Occipital lobe (tissue), 2 donors: ENCODE measurements around the gene TMEM40. TPM values are rescaled to one million over a fixed set of nuclear protein-coding genes. Genes with fewer than 3 reads are reported as not detected.
A peak's percentile ranks its signal among the peaks of the same experiment; 100 is the strongest.
"Not testable (repeated sequence)": the region's sequence is repeated elsewhere in the genome, so short reads cannot be mapped to it uniquely, and the experiment has no call there.

ENCODE experiments used
- DNase-seq: peaks from one replicate; lab custom pipeline; 2025; lab: John Stamatoyannopoulos, UW
- total RNA-seq: library from RNA; depleted of rRNA; stranded (reverse); fragments of >200 nt; gene quantifications from one replicate; pipeline ENCODE4 v1.2.3, GENCODE V29; 2014

Gene TMEM40
- total RNA-seq, 1 donor from 2014 or later = not detected

DNA sequence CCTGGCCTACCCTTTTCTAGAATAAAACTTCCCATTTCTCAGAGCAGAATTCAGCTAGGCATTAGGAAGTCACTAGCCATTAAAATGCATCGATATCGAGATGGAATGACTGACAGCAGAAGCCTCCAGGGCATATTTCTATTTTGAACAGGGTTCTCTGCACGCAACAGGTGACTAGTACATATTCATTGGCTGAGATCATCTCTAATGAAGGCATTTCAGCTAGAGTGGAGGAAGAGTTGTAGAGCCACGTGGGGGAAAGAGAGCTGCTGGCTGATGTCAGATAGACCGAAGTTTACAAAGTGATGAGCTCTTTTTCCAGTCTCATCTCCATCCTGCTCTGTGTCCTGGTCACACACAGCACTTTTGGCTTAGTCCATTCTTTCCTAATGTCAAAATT, 7.5 kb downstream of the TMEM40 start:
- DNase-seq = no peak

DNA sequence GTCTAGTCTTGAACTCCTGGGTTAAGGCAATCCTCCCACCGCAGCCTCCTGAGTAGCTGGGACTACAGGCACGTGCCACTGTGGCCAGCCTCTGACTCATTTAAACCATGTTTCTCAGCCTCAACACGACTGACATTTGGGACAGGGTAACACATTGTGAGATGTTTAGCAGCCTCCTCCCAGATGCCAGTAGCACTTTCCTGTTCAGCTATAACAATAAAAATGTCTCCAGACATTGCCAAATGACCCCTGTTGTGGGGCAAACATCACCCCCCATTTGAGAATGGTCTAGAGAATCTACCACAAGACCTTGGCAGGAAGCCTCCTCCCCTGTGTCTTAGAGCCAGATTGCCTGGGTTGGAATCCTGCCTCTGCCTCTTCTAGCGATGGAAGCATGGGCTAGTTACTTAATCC, 8.4 kb downstream of the TMEM40 start:
- no peak for DNase-seq

DNA sequence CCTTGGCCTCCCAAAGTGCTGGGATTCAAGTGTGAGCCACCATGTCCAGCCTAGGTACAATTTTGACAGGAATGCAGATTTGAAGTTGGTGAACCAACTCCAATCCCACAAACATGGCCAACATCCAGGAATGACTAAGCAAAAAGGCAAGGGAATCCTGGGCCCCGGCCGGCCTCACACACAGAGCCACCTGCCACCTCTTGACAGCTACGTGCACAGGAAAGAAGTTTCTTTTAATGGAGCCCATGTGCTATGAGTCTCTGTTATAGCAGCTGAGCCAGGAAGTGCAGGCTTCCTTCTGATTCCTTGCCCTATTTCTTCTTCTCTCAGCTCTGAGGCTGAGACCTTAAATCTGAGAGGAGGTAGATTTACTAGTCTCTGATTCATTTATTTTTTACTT, 8.8 kb downstream of the TMEM40 start:
- peak; percentile 6 for DNase-seq

DNA sequence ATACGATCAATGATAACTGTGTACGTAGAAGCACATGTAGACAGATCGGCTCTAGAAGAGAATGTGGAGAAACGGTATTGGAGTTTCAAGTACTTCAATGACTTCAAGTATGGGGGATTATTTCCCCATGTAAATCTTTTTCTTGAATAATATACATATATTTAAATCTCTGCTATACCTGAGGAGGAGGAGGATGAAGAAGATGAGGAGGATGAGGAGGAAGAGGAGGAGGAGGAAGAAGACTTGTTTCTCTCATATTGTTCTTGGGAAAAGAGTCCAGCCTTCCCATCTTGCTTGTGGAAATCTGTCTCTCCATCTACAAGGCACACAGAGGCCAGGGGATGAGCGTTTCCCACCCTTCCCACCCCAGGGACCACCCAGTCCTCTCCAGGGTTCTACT, 10.6 kb downstream of the TMEM40 start:
- DNase-seq = no peak

DNA sequence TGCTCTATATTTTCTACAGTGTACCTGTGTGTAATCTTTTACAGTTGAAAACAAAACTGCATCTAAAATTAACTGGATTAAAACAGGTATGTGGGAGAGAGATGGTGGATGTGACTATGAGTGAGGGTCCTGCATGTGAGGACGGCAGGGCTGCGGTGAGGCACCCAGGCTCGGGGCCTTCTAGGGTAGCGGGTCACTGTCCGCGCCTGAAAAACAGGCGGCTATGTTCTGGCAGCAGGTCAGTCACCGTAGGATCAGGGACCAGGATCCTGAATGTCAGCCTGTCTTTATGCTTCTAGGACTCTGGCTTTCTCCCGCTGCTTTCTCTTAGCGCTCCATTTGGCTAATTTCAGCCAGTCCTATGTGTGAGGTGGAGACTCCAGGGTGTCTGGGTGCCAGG, 12.6 kb downstream of the TMEM40 start:
- DNase-seq = no peak

DNA sequence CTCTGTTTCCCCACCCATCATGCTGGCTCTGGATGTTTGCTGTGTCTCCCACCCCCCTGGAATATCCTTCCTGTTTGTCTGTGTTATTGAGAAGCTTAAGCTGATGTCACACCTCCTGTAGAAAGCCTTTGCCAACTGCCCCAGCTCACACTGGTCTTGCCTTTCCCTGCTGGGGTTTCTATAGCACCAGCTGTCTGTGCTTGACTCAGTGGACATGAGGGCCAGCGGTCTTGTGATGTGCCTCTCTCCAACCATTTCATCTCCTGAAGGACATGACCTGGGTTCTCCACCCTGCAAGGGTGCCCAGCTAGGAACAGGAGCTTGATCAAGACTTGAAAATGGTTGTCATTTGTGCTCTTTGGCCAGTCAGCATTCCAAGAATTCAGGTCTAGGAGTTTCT, 14.7 kb downstream of the TMEM40 start:
- no peak for DNase-seq

DNA sequence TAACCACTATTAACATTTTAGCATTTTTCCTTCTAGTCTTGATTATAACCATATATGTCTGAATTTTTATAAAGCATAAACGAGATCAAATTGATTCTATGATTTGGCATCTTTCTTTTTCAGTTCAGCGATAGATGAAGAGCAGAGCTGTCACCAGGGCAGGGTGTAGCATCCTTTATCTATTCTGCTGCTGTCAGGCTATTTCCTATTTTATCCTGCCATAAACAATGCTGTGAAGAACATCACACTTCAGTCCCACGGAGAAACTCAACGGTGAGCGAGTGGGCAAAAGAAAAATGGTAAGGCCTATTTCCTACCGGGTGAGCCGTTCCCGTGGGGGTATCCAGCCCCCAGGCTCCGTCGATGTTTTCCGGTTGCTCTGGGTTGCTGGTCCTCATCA, 15.5 kb downstream of the TMEM40 start:
- DNase-seq = no peak

DNA sequence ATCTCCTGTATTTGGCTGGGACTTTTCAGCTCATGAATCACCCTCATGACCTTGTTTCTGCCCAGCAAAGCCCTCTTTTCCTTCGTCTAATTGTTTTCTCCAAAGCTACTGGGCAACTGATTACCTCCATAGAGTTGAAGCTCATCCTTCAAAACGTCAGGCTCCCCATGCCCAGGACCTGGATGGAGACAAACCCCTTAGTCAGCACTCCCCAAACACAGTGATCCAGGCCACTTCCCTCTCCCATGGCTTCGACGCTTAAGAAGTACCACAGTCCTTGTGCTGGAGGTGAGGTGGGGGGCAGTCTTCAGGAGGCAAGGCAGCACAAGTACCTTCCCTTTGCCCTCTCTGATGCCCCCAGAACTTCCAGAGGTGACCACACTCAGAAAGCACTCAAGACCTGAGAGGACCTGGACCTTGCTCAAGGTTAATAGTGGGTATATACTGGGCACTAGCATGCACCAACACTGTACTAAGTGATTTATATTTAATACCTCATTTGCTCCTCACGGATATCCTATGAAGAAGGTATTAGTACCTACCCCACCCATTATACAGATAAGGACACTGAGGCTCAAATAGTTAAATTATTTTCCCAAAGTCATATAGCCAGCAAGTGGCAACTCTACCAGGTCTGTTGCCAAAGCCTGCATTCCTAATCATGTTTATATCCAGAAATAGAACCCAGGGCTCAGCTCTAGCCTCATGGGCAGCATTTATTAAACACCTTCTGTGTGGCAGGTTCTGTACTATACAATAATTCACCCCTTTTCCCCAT, 16.5 kb downstream of the TMEM40 start:
- no peak for DNase-seq

DNA sequence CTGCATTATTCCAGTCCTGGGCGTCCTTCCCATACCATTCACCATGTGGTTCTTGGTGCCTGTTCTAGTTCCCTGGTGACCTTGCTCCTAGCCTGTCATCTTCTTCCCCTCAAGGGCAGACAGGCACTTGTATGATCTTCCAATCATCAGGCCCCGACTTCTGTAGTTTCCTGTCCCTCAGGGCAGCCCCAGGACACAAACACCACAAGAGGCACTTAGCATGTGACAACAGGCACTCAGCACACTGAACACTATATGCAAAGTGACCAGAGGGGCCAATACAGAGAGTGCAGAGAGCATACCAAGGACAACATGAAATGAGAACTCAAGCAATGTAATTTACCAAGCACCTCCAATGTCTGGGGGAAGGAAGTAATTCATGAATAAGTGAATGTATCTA, 17.9 kb downstream of the TMEM40 start:
- no peak for DNase-seq

DNA sequence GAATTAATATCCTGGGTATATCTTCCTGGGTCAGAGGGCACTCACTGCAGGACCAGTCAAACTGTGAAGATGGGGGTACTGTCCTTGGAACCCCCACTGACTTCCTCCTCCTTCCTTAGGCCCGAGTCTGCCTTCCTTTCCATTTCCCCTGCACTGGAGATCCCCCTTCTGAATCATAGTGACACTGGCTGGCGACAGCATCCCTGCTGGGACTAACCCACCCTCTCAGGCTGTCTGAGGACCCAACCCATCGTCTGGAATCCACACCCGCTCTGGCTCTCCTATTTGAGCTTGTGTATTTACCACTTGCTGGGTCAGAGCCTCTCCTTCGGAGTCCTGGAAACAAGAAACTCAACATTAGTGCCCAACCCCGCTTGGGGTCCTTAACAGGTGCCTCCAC, 21.2 kb downstream of the TMEM40 start:
- no peak for DNase-seq

DNA sequence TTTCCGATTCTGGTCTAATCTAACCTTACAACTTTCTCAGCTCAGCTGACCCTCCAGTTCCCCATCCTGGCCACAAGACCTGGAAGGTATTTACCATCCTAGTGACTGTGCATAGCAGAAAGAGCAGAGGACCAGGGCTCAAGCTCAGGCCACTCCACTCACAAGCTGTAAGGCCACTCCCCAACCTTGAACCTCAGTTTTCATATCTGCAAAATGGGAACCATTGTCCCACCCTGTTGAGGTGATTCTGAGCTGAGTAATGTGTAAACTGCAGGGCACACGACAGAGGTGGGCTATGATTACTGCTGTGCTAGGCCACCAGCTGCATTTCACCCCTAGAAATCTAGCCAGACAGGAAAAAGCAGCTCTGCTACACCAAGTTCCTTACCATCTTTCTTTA, 21.7 kb downstream of the TMEM40 start:
- no peak for DNase-seq

DNA sequence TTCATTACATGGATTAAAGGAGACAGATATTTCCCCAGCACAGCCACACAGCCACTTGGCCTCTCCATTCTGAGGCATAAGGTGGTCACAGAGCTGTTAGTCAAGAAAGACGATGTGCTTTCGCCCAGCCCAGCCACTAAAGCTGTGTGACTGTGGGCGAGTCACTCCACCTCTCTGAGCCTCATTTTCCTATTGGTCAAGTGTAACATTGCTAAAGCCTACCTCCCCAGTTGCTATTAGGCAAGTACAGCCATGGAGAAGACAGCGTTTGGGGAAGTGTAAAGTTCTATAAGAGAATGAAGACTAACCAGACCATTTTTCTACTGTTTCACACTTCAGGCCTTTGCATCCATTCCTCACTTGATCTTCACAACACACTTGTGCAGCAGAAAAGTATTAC, 24.1 kb downstream of the TMEM40 start:
- no peak for DNase-seq

DNA sequence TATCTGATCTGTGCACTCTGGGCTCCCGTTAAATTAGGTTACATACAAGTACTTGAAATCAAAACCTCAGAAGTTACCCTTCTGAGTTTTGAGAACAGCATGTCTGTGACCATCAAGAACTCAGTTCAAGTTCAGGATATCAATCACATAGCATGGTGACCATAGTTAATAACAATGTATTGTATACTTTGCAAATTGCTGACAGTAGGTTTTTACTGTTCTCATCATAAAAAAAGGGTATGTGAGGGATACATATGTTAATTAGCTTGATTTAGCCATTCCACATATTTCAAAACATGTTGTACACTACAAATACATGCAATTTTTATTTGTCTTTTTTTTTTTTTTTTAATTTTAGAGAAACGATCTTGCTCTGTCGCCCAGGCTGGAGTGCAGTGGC, 25.5 kb downstream of the TMEM40 start:
- DNase-seq = no peak

DNA sequence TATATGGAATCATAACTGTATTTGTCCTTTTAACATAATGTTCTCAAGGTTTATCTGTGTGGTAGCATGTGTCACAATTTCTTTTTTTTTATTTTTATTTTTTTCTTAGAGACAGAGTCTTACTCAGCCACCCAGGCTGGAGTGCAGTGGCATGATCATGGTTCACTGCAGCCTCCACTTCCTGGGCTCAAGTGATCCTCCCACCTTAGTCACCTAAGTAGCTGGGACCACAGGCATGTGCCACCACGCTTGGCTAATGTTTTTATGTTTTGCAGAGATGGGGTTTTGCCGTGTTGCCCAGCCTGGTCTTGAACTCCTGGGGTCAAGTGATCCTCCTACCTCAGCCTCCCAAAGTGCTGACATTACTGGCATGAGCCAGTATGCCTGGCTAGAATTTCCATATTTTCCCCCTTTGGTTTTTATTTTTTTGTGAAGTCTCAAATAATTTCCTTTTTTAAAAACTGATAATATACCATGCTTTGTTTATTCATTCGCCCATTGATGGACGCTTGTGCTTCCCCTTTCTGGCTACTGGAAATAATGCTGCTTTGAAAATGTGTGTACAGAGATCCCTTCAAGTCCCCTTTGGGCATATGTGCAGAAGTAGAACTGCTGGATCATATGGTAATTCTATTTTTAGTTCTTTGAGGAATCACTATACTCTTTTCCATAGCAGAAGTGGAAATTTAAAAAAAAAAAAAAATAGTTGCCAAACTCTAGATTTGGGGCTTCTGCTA, 28.4 kb downstream of the TMEM40 start:
- no peak for DNase-seq

DNA sequence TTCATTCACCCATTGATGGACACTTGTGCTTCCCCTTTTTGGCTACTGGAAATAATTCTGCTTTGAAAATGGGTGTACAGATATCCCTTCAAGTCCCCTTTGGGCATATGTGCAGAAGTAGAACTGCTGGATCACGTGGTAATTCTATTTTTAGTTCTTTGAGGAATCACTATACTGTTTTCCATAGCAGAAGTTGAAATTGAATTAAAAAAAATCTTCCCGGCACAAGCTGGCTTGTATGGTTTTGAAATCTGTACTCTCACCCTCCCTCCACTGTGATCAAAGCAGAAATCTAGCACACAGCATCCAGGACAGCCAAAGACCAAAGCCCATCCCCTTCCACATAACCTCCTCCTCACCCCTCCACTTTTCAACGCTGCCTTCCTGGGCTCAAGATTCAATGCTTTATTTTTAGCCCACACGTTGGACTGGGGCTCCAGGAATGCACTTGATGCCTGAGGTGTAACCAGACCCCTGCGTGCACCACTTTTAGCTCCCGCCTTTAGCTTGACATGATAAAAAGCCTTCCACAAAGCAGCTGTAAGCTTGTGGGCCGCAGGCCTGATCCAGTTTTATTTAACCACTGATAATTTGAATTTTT, 29.9 kb downstream of the TMEM40 start:
- no peak for DNase-seq

DNA sequence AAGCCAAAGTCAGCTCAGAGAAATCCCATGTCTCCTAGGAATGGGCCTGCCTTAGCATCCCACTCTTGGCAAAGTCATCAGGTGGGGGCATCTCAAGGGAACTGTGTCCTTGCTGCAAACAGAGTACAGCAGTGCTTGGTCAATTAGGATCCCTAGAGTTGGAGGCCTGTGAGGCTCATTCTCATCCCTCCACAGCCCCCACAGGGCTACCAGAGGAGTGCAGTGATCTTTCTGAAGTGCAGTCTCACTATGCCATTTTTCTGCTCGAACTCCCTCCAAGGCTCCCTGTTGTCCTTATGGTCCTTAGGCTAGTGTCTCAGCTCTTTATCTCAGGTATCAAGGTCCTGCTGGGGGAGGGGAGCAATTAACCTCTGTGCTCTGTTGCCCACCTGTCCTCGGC, 31.1 kb downstream of the TMEM40 start:
- no peak for DNase-seq

DNA sequence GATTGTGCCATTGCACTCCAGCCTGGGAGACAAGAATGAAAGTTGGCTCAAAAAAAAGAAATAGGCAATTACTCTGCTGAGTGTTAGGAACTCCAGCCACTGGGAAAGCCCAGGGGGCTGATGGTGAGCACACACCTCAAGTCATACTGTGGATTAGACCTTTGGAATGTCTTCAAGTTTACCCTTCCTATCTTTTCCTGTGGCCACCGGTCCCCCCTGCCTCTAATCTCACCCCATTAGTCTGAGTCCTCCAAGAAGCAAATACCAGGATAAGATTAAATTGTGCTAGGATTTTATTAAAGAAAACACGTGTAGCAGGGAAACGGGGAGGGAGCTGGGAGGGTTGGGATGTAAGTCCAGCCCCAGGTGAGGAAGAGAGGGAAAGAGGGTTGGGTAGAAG, 31.6 kb downstream of the TMEM40 start:
- no peak for DNase-seq

DNA sequence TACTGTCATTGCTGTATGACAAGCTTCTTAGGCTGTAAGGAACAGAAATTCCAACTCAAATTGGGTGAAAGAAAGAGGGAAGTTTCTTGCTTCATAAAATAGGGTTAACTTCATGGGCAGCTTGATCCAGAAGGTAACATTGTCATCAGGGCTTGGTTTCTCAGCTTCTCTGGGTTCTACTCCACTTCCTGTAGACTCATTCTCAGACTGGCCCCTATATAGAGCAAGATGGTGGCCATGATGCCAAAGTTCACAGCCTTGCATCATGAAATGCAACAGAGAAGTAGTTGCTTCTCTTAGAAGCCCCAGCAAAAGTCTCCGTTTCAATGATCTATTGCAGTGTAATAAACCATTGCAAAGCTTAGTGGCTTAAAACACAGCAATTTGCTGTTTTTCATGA, 33.6 kb downstream of the TMEM40 start:
- no peak for DNase-seq

DNA sequence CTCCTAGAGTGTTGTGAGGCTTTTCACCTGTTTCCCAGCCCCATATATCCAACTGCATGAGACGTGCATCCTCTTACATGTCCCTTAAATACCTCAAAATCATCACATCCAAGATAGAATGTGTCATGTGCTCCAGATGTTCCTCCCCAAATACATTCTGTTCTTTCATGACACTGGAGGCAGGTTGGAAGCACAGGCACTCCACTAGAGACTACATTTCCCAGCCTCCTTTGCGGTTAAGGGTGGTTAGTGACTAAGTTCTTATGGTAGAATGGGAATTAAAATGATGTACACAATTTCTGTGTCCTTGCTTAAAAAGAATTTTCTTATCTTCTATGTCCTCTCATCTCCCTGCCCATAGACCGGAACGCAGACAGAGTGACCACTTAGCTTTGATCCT, 34.3 kb downstream of the TMEM40 start:
- no peak for DNase-seq

DNA sequence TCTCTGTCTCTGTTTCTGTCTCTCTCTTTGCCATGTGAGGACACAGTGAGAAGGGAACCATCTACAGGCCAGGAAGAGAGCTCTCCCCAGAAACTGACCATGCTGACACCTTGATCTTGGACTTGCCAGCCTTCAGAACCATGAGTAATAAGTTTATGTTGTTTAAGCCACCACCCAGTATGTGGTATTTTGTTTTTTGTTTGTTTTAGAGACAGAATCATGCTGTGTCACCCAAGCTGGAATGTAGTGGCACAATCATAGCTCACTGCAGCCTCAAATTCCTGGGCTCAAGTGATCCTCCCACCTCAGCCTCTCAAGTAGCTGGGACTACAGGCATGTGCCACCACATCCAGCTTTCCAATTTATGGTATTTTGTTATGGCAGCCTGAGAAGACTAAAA, 35.7 kb downstream of the TMEM40 start:
- DNase-seq = not testable (repeated sequence)

DNA sequence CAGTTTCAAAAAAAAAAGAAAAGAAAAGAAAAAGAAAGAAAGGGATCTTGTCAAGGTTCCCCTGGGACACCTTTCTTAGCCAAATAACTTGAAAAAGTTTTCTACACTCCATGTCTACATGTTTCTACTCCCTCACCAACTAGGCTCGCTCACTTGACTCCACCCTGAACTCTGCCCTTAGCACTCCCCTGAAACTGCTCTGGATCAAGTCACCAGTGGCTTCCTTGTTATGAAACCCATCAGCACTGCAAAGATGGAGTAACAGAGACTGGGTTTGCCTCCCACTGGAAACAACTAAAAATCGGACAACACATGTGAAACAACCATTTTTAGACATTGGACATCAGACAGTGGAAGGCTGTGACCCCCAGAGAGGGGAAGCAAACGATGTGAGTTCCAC, 36.8 kb downstream of the TMEM40 start:
- no peak for DNase-seq

DNA sequence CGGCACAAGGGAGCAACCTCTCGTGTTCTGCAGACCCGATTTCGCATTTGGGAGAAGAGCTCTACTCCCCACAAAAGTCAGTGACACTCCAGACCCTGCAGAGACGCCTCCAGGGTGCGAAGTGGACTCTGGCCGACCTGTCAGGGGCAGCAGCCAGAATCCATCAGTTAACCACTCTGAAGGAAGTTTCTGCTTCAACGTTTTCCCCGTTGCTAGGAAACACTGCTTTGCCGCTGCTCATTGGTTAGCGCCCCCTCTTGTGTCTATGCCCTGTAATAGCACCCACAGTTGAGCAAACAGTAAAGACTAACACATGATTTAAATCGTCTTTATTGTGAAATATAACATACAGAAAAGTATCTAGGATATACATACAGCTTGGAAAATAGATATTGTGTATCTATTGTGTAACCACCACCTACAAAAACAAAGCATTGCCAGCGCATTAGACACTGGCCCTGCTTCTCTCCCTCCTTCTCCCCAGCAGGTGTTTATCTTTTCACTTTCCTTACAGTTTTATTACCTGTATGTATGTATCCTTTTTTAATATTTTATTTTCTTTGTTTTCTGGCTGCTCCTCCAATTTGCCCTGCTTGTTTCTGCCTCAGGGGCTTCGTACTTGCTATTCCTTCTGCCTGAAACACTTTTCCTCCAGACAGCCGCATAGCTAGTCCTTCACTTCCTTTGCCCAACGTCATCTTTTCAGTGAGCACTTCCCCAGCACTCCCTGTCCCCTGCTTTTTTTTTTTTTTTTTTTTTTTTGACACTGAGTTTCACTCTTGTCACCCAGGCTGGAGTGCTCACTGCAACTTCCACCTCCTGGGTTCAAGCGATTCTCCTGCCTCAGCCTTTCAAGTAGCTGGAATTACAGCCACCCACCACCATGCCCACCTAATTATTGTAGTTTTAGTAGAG, 38.8 kb downstream of the TMEM40 start:
- DNase-seq = peak; percentile 18
